ENCODE results near the gene ABCC1. TPM values are rescaled to one million over a fixed set of nuclear protein-coding genes. Genes with fewer than 3 reads are reported as not detected.
"Not testable (repeated sequence)": the region's sequence is repeated elsewhere in the genome, so short reads cannot be mapped to it uniquely, and the experiment has no call there.

The ABCC1 gene
- total RNA-seq, 4 donors from 2014 or later: 19.3 to 43.7 (median 26.2) TPM

DNA sequence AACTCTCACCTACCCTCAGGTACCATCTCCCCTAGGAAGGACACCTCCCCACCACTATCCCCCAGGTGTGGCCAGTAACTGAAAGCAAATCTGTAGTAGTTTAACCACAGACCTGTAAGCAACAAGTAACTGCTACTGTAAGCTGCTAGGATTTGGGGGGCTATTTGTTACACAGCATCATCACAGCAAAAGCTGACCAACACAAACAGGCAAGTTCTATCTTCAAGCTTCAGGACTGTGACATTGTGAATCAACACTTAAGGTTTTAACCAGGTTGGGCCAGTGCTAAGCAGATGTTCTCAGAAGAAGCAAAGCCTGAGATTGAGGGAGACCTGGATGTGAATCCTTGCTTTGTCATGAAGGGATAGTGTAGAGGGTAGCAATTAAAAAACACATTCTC, 226.9 kb downstream of the ABCC1 start:
- DNase-seq (no peak), ATAC-seq (no peak)
- H3K9me3 ChIP-seq: no peaks in the 10 kb centered on the region
- in situ Hi-C loops (cut with MboI; ENCODE audit: low sequenced_read_pairs in 4 of 4): no loop called here
- TF ChIP-seq, protein P1, sequence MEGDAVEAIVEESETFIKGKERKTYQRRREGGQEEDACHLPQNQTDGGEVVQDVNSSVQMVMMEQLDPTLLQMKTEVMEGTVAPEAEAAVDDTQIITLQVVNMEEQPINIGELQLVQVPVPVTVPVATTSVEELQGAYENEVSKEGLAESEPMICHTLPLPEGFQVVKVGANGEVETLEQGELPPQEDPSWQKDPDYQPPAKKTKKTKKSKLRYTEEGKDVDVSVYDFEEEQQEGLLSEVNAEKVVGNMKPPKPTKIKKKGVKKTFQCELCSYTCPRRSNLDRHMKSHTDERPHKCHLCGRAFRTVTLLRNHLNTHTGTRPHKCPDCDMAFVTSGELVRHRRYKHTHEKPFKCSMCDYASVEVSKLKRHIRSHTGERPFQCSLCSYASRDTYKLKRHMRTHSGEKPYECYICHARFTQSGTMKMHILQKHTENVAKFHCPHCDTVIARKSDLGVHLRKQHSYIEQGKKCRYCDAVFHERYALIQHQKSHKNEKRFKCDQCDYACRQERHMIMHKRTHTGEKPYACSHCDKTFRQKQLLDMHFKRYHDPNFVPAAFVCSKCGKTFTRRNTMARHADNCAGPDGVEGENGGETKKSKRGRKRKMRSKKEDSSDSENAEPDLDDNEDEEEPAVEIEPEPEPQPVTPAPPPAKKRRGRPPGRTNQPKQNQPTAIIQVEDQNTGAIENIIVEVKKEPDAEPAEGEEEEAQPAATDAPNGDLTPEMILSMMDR (IDR thresholded peaks at IDR 0.05 in 4 of 5, conservative IDR thresholded peaks at IDR 0.05 in 1 of 5): no peak
- TF ChIP-seq POLR2A (IDR thresholded peaks at IDR 0.05): no peak
- no peaks in the 10 kb centered on the region for H3K27me3 ChIP-seq
- no peak overlapping the region for H3K27ac ChIP-seq
- intact Hi-C loops (cut with DNase I; ENCODE audit: low total_unique reads): no loop called here
- H3K4me3 ChIP-seq: no peak overlapping the region
- H3K4me1 ChIP-seq: no peaks in the 10 kb centered on the region
- peaks cover 0 to 4% of the 10 kb centered on the region in 2 donors for H3K36me3 ChIP-seq

DNA sequence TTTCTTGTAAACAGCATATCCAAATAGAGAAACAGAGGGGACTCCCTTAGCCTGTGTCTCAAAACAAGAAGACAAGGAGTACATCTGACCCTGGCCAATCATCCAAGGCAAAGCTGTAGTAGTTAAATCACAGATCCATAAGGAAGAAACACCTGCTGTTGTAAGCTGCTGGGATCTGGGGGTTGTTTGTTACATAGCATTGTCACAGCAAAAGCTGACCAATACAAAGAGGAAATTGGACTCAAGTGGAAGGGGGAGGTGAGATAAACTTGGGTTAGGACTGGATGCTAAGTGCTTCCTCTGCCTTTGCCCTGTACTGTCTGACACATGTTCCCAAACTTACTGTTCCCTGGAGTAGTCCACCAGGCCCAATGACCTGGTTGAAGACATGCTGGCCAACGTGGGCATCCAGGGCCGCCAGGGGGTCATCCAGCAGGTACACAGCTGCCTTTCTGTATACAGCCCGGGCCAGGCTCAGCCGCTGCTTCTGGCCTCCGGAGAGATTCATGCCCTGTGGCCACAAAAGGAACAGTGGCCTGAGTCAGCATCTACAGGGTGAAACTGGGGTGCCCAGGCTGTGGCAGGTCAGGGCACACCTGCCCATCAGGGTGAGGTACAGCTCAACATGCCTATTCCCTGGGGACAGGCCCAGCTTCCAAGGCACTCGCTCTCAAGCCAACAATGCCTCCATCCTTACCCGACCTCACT, 229.2 kb downstream of the ABCC1 start:
- intact Hi-C loops (cut with DNase I; ENCODE audit: low total_unique reads): no loop called here
- H3K4me1 ChIP-seq: no peaks in the 10 kb centered on the region
- ATAC-seq: no peak
- peaks cover 0 to 4% of the 10 kb centered on the region in 2 donors for H3K36me3 ChIP-seq
- in situ Hi-C loops (cut with MboI; ENCODE audit: low sequenced_read_pairs in 4 of 4): no loop called here
- no peak overlapping the region for H3K27ac ChIP-seq
- H3K4me3 ChIP-seq: no peak overlapping the region
- no peak for DNase-seq
- no peak for TF ChIP-seq POLR2A (IDR thresholded peaks at IDR 0.05)
- TF ChIP-seq, protein P1 (IDR thresholded peaks at IDR 0.05 in 4 of 5, conservative IDR thresholded peaks at IDR 0.05 in 1 of 5): no peak
- H3K9me3 ChIP-seq: no peaks in the 10 kb centered on the region
- no peaks in the 10 kb centered on the region for H3K27me3 ChIP-seq

DNA sequence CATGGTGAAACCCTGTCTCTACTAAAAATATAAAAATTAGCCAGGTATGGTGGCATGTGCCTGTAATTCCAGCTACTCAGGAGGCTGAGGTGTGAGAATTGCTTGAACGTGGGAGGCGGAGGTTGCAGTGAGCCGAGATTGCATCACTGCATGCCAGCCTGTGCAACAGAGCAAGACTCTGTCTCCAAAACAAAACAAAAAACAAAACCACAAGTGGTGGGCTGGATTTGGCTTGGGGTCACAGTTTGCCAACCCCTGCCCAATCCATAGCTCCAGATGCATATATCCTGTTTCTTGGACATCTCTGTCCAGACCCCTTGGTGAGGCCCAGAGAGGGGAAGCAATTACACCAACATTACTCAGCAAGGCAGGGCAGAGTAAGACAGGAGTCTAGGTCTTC, 232.3 kb downstream of the ABCC1 start:
- H3K36me3 ChIP-seq; H3K27me3 ChIP-seq; H3K27ac ChIP-seq; DNase-seq; in situ Hi-C loops (cut with MboI; ENCODE audit: low sequenced_read_pairs in 4 of 4); H3K4me1 ChIP-seq; H3K4me3 ChIP-seq; H3K9me3 ChIP-seq; ATAC-seq; intact Hi-C loops (cut with DNase I; ENCODE audit: low total_unique reads): not testable (repeated sequence)

DNA sequence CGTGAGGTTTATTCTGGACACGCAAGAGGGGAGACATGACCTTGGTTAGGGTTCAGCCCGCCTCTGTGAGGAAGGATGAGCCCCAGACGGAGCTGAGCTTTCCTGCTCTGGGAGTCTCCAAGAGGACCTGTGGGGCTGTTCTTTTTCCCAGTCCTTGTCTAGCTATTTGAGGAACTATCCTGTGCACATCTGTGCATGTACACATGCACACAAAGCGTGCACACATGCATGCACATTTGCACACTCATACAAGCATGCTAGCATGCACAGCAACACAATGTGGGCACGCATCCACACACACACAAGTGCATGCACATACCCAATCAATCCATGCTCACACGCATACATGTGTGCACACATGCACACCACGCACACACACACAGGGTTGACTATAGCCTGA, 233.5 kb downstream of the ABCC1 start:
- ATAC-seq (no peak), DNase-seq (no peak)
- H3K9me3 ChIP-seq: no peaks in the 10 kb centered on the region
- H3K4me3 ChIP-seq: no peak overlapping the region
- TF ChIP-seq, protein P1 (IDR thresholded peaks at IDR 0.05 in 4 of 5, conservative IDR thresholded peaks at IDR 0.05 in 1 of 5): no peak
- TF ChIP-seq POLR2A (IDR thresholded peaks at IDR 0.05): no peak
- H3K4me1 ChIP-seq: no peaks in the 10 kb centered on the region
- no peak overlapping the region for H3K27ac ChIP-seq
- in situ Hi-C loops (cut with MboI; ENCODE audit: low sequenced_read_pairs in 4 of 4) (no loop called here), intact Hi-C loops (cut with DNase I; ENCODE audit: low total_unique reads) (no loop called here)
- no peaks in the 10 kb centered on the region for H3K27me3 ChIP-seq
- H3K36me3 ChIP-seq: peaks cover 0 to 4% of the 10 kb centered on the region in 2 donors

DNA sequence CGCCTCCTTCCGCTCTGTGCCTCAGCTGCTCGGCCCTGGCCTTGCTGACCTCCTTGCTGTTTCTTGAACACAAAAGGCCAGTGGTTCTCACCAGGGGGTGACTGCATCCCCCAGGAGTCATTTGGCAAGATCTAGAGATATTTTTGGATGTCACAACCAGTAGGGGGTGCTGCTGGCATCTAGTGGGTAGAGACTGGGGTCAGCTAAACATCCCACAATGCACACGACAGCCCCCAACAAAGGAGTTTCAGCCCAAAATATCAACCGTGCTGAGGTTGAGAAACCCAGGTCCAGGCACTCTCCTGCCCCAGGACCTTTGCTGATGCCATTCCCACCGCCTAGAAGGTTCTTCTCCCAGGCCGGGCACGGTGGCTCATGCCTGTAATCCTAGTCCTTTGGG, 234.1 kb downstream of the ABCC1 start:
- DNase-seq (no peak), ATAC-seq (no peak)
- Histone ChIP-seq H3K36me3 (peaks cover 0 to 1% of the 10 kb centered on the region in 2 donors), H3K4me3 (no peak overlapping the region), H3K4me1 (no peaks in the 10 kb centered on the region), H3K9me3 (no peaks in the 10 kb centered on the region), H3K27me3 (no peaks in the 10 kb centered on the region), H3K27ac (no peak overlapping the region)
- intact Hi-C loops (cut with DNase I; ENCODE audit: low total_unique reads): no loop called here
- TF ChIP-seq, protein P1 (IDR thresholded peaks at IDR 0.05 in 4 of 5, conservative IDR thresholded peaks at IDR 0.05 in 1 of 5): no peak
- TF ChIP-seq POLR2A (IDR thresholded peaks at IDR 0.05): no peak
- in situ Hi-C loops (cut with MboI; ENCODE audit: low sequenced_read_pairs in 4 of 4): no loop called here
